ENCODE measurements around the gene CTDP1. TPM values are rescaled to one million over a fixed set of nuclear protein-coding genes. Genes with fewer than 3 reads are reported as not detected.

CTDP1 gene
- polyA plus RNA-seq, 4 donors = 12.4 to 20.1 (median 16.1) TPM

- Histone ChIP-seq H3K27ac (ENCODE audit: low read depth in 1 of 3, low read length in 2 of 3) (peak overlapping the region in 1 of 3 donors; percentile 97), H3K36me3 (ENCODE audit: control insufficient read depth in 3 of 3, insufficient read depth in 2 of 3, low read depth in 1 of 3, low read length in 3 of 3) (peaks cover 0 to 8% (median 0%) of the 10 kb centered on the region in 3 donors), H3K4me3 (ENCODE audit: low read depth in 1 of 3, low read length in 3 of 3) (peak overlapping the region in 1 of 3 donors; percentile 97), H3K9me3 (ENCODE audit: control insufficient read depth in 2 of 2, insufficient read depth in 1 of 2, low read depth in 1 of 2, low read length in 1 of 2) (no peaks in the 10 kb centered on the region), H3K27me3 (ENCODE audit: control insufficient read depth in 3 of 3, insufficient read depth in 3 of 3, low read length in 3 of 3) (no peaks in the 10 kb centered on the region), H3K4me1 (ENCODE audit: control insufficient read depth in 3 of 3, insufficient read depth in 2 of 3, low read depth in 1 of 3, low read length in 2 of 3) (peaks cover 4 to 9% (median 8%) of the 10 kb centered on the region in 3 donors)
- FAIRE-seq (no peak), DNase-seq (no peak)
- 39 to 80% (median 59%) methylated on average over 9 of the region's 9 CpGs for WGBS, 3 donors
Observed at GRCh38 chr18:79677840-79678239, 1.8 kb upstream of the CTDP1 start.

- Histone ChIP-seq H3K4me3 (ENCODE audit: low read depth in 1 of 3, low read length in 3 of 3) (peak overlapping the region; percentile 83 to 97 (median 90)), H3K4me1 (ENCODE audit: control insufficient read depth in 3 of 3, insufficient read depth in 2 of 3, low read depth in 1 of 3, low read length in 2 of 3) (peaks cover 4 to 9% (median 8%) of the 10 kb centered on the region in 3 donors), H3K27me3 (ENCODE audit: control insufficient read depth in 3 of 3, insufficient read depth in 3 of 3, low read length in 3 of 3) (no peaks in the 10 kb centered on the region), H3K36me3 (ENCODE audit: control insufficient read depth in 3 of 3, insufficient read depth in 2 of 3, low read depth in 1 of 3, low read length in 3 of 3) (peaks cover 0 to 13% (median 0%) of the 10 kb centered on the region in 3 donors), H3K27ac (ENCODE audit: low read depth in 1 of 3, low read length in 2 of 3) (peak overlapping the region; percentile 85 to 98 (median 96)), H3K9me3 (ENCODE audit: control insufficient read depth in 2 of 2, insufficient read depth in 1 of 2, low read depth in 1 of 2, low read length in 1 of 2) (no peaks in the 10 kb centered on the region)
- 1% methylated on average over 74 to 77 of the region's 77 CpGs for WGBS, 3 donors
- FAIRE-seq = peak; percentile 39
- peak; percentile 99 for DNase-seq
Observed at GRCh38 chr18:79678665-79679551, 695 bp upstream of the CTDP1 start.

- FAIRE-seq (no peak), DNase-seq (peak; percentile 71 to 72)
- Histone ChIP-seq H3K27me3 (ENCODE audit: control insufficient read depth in 3 of 3, insufficient read depth in 3 of 3, low read length in 3 of 3) (no peaks in the 10 kb centered on the region), H3K4me3 (ENCODE audit: low read depth in 1 of 3, low read length in 3 of 3) (peak overlapping the region; percentile 64 to 90 (median 83)), H3K36me3 (ENCODE audit: control insufficient read depth in 3 of 3, insufficient read depth in 2 of 3, low read depth in 1 of 3, low read length in 3 of 3) (peaks cover 0 to 19% (median 0%) of the 10 kb centered on the region in 3 donors), H3K4me1 (ENCODE audit: control insufficient read depth in 3 of 3, insufficient read depth in 2 of 3, low read depth in 1 of 3, low read length in 2 of 3) (peaks cover 4 to 9% (median 8%) of the 10 kb centered on the region in 3 donors), H3K27ac (ENCODE audit: low read depth in 1 of 3, low read length in 2 of 3) (peak overlapping the region; percentile 56 to 96 (median 85)), H3K9me3 (ENCODE audit: control insufficient read depth in 2 of 2, insufficient read depth in 1 of 2, low read depth in 1 of 2, low read length in 1 of 2) (peaks cover 0 to 3% of the 10 kb centered on the region in 2 donors)
- 2 to 3% (median 3%) methylated on average over 34 to 54 of the region's 54 CpGs for WGBS, 3 donors
Observed at GRCh38 chr18:79680100-79680879, 687 bp downstream of the CTDP1 start.

GRCh38 chr18:79680891-79681339 is 1.3 kb downstream of the CTDP1 start:
- DNase-seq (no peak), FAIRE-seq (no peak)
- peaks cover 4 to 9% (median 8%) of the 10 kb centered on the region in 3 donors for H3K4me1 ChIP-seq (ENCODE audit: control insufficient read depth in 3 of 3, insufficient read depth in 2 of 3, low read depth in 1 of 3, low read length in 2 of 3)
- peaks cover 0 to 3% of the 10 kb centered on the region in 2 donors for H3K9me3 ChIP-seq (ENCODE audit: control insufficient read depth in 2 of 2, insufficient read depth in 1 of 2, low read depth in 1 of 2, low read length in 1 of 2)
- 36 to 65% (median 48%) methylated on average over 20 of the region's 20 CpGs for WGBS, 3 donors
- no peaks in the 10 kb centered on the region for H3K27me3 ChIP-seq (ENCODE audit: control insufficient read depth in 3 of 3, insufficient read depth in 3 of 3, low read length in 3 of 3)
- peaks cover 0 to 19% (median 0%) of the 10 kb centered on the region in 3 donors for H3K36me3 ChIP-seq (ENCODE audit: control insufficient read depth in 3 of 3, insufficient read depth in 2 of 3, low read depth in 1 of 3, low read length in 3 of 3)
- H3K27ac ChIP-seq (ENCODE audit: low read depth in 1 of 3, low read length in 2 of 3) = peak overlapping the region in 1 of 3 donors; percentile 42
- H3K4me3 ChIP-seq (ENCODE audit: low read depth in 1 of 3, low read length in 3 of 3) = peak overlapping the region in 2 of 3 donors; percentile 64 to 90

GRCh38 chr18:79681484-79682387 is 2.1 kb downstream of the CTDP1 start:
- peak overlapping the region in 1 of 3 donors; percentile 22 for H3K27ac ChIP-seq (ENCODE audit: low read depth in 1 of 3, low read length in 2 of 3)
- H3K9me3 ChIP-seq (ENCODE audit: control insufficient read depth in 2 of 2, insufficient read depth in 1 of 2, low read depth in 1 of 2, low read length in 1 of 2) = peaks cover 0 to 3% of the 10 kb centered on the region in 2 donors
- no peaks in the 10 kb centered on the region for H3K27me3 ChIP-seq (ENCODE audit: control insufficient read depth in 3 of 3, insufficient read depth in 3 of 3, low read length in 3 of 3)
- peak overlapping the region in 1 of 3 donors; percentile 90 for H3K4me3 ChIP-seq (ENCODE audit: low read depth in 1 of 3, low read length in 3 of 3)
- H3K36me3 ChIP-seq (ENCODE audit: control insufficient read depth in 3 of 3, insufficient read depth in 2 of 3, low read depth in 1 of 3, low read length in 3 of 3) = peaks cover 0 to 15% (median 0%) of the 10 kb centered on the region in 3 donors
- peaks cover 4 to 9% (median 8%) of the 10 kb centered on the region in 3 donors for H3K4me1 ChIP-seq (ENCODE audit: control insufficient read depth in 3 of 3, insufficient read depth in 2 of 3, low read depth in 1 of 3, low read length in 2 of 3)
- DNase-seq (peak; percentile 13 to 33), FAIRE-seq (no peak)
- WGBS, 3 donors = 67 to 80% (median 74%) methylated on average over 21 of the region's 21 CpGs

GRCh38 chr18:79682481-79682880 is 2.9 kb downstream of the CTDP1 start:
- Histone ChIP-seq H3K4me1 (ENCODE audit: control insufficient read depth in 3 of 3, insufficient read depth in 2 of 3, low read depth in 1 of 3, low read length in 2 of 3) (peaks cover 4 to 9% (median 5%) of the 10 kb centered on the region in 3 donors), H3K27me3 (ENCODE audit: control insufficient read depth in 3 of 3, insufficient read depth in 3 of 3, low read length in 3 of 3) (no peaks in the 10 kb centered on the region), H3K27ac (ENCODE audit: low read depth in 1 of 3, low read length in 2 of 3) (no peak overlapping the region), H3K4me3 (ENCODE audit: low read depth in 1 of 3, low read length in 3 of 3) (no peak overlapping the region), H3K36me3 (ENCODE audit: control insufficient read depth in 3 of 3, insufficient read depth in 2 of 3, low read depth in 1 of 3, low read length in 3 of 3) (peaks cover 0 to 15% (median 0%) of the 10 kb centered on the region in 3 donors), H3K9me3 (ENCODE audit: control insufficient read depth in 2 of 2, insufficient read depth in 1 of 2, low read depth in 1 of 2, low read length in 1 of 2) (peaks cover 0 to 3% of the 10 kb centered on the region in 2 donors)
- FAIRE-seq (no peak), DNase-seq (no peak)
- 87 to 90% (median 87%) methylated on average over 11 of the region's 11 CpGs for WGBS, 3 donors

- peaks cover 0 to 3% of the 10 kb centered on the region in 2 donors for H3K9me3 ChIP-seq (ENCODE audit: control insufficient read depth in 2 of 2, insufficient read depth in 1 of 2, low read depth in 1 of 2, low read length in 1 of 2)
- WGBS, 3 donors = 64 to 79% (median 78%) methylated on average over 15 of the region's 15 CpGs
- H3K36me3 ChIP-seq (ENCODE audit: control insufficient read depth in 3 of 3, insufficient read depth in 2 of 3, low read depth in 1 of 3, low read length in 3 of 3) = peaks cover 0 to 15% (median 0%) of the 10 kb centered on the region in 3 donors
- FAIRE-seq (no peak), DNase-seq (no peak)
- H3K4me3 ChIP-seq (ENCODE audit: low read depth in 1 of 3, low read length in 3 of 3) = no peak overlapping the region
- peaks cover 0 to 9% (median 4%) of the 10 kb centered on the region in 3 donors for H3K4me1 ChIP-seq (ENCODE audit: control insufficient read depth in 3 of 3, insufficient read depth in 2 of 3, low read depth in 1 of 3, low read length in 2 of 3)
- H3K27me3 ChIP-seq (ENCODE audit: control insufficient read depth in 3 of 3, insufficient read depth in 3 of 3, low read length in 3 of 3) = no peaks in the 10 kb centered on the region
- no peak overlapping the region for H3K27ac ChIP-seq (ENCODE audit: low read depth in 1 of 3, low read length in 2 of 3)
Observed at GRCh38 chr18:79682894-79683625, 3.5 kb downstream of the CTDP1 start.
